GM21367 (cell line): ENCODE measurements around the gene SEPTIN1.

Experiments
- ATAC-seq: cut with Tn5 transposase; IDR thresholded peaks from one replicate; pipeline ENCODE4 v1.9.1; 2021; ENCODE audit not compliant: unreplicated experiment

SEPTIN1 gene

GRCh38 chr16:30382111-30382881 is at the start of gene SEPTIN1:
Gene SEPTIN1, minus strand, starts transcription at chr16:30382561. Its CDS starts 19 bp downstream, at chr16:30382542.
- ATAC-seq = no peak

DNA sequence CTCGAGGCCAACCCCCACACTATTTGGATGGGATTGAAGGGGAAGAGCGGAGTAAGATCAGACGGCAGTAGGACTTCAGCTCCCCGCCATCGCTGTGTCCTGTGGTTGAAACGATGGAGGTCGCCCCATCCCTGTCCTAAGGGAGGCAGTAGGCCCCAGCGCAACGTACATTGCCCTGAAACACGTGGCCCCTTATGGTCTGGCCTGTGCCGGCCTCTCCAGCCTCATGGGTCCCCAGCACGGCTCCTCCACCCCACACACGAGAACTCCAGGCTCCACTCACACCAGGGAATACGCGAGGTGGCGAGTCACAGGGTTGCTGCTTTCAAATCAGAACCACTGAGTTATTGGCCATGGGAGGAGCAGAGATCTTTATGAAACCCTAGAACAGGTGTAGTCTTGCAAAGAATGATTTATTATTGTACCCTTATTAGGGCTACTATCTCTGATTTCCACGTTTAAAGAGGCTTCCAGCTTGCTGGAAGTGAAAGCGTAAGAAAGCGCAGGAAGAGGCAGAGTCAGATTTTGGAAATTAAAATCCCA is 48.1 kb upstream of the SEPTIN1 start:
- ATAC-seq = no peak

- peak; percentile 89 for ATAC-seq
Measured at GRCh38 chr16:30429678-30430427, 47.5 kb upstream of the SEPTIN1 start, which contains the start of gene DCTPP1. Gene DCTPP1, minus strand, starts transcription at chr16:30430030. Its CDS starts 50 bp downstream, at chr16:30429980.

DNA sequence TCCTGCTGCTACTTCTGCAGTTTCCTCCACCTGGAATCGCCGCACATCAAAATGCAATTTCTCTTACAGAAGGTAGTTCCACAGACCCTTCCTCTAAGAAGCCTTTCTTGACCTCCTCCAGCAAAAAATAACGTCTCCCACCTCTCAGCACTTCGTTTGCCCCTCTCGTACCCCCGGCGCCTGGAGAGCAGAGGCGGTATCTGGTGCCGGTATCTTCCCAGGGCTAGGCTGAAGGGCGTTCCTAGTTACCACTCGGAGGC is 47.0 kb upstream of the SEPTIN1 start:
- no peak for ATAC-seq

GRCh38 chr16:30428055-30428454 is 45.7 kb upstream of the SEPTIN1 start:
- no peak for ATAC-seq

- no peak for ATAC-seq
Measured at GRCh38 chr16:30421010-30421409, 38.6 kb upstream of the SEPTIN1 start.

- ATAC-seq = no peak
Measured at GRCh38 chr16:30418350-30419181, 36.2 kb upstream of the SEPTIN1 start.

DNA sequence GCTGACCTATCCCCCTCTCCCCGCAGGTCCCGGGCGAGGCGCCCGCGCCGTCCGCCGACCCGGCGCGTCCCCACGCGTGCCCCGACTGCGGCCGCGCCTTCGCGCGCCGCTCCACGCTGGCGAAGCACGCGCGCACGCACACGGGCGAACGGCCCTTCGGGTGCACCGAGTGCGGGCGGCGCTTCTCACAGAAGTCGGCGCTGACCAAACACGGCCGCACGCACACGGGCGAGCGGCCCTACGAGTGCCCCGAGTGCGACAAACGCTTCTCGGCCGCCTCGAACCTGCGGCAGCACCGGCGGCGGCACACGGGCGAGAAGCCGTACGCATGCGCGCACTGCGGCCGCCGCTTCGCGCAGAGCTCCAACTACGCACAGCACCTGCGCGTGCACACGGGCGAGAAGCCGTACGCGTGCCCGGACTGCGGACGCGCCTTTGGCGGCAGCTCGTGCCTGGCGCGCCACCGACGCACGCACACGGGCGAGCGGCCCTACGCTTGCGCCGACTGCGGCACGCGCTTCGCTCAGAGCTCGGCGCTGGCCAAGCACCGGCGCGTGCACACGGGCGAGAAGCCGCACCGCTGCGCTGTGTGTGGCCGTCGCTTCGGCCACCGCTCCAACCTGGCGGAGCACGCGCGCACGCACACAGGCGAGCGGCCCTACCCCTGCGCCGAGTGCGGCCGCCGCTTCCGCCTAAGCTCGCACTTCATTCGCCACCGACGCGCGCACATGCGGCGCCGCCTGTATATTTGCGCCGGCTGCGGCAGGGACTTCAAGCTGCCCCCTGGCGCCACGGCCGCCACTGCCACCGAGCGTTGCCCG is 35.4 kb upstream of the SEPTIN1 start:
- peak; percentile 61 for ATAC-seq

GRCh38 chr16:30416624-30417528 is 34.5 kb upstream of the SEPTIN1 start:
- ATAC-seq = peak; percentile 13

DNA sequence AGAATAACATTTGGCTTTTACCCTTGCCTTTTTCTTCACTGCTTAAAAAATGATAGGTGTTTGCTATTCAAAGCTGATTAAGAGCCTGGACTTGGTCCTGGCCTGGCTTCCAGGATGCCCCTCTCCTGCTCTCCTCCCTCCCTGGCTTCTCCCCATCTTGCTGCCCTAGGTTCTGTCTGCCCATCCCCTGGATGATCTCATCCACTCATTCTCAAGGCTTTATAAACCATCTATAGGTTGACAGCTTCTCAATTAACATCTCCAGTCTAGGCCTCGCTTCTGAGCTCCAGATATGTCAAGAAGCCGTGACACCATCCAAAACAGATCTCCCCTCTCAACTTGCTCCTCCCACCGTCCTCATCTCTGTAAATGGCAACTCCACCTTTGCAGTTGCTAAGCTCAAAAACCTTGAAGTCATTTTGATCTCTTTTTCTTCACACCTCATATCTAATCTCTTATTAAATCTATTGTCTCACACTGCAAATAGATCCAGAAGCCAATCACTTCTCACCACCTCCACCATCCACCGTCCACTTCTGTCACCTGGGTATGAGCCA is 33.8 kb upstream of the SEPTIN1 start:
- no peak for ATAC-seq

DNA sequence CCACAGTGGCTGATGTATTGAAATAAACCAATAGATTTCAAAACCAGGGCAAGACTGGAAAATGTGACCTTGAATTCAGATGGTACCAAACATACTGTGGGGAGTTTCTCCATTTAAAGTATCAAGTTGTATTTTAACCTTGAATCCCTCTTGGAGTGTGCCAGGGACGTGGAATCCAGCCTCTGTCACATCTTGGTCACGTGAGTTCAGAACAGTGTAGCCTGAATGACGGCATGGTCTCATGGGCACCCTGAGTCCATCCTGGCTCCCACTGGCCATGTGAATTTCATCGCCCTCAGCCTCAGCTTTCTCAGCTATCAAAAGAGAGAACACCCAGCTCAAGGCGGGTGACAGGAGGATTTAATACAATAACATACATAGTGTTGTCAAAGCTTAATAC is 31.8 kb upstream of the SEPTIN1 start:
- no peak for ATAC-seq

DNA sequence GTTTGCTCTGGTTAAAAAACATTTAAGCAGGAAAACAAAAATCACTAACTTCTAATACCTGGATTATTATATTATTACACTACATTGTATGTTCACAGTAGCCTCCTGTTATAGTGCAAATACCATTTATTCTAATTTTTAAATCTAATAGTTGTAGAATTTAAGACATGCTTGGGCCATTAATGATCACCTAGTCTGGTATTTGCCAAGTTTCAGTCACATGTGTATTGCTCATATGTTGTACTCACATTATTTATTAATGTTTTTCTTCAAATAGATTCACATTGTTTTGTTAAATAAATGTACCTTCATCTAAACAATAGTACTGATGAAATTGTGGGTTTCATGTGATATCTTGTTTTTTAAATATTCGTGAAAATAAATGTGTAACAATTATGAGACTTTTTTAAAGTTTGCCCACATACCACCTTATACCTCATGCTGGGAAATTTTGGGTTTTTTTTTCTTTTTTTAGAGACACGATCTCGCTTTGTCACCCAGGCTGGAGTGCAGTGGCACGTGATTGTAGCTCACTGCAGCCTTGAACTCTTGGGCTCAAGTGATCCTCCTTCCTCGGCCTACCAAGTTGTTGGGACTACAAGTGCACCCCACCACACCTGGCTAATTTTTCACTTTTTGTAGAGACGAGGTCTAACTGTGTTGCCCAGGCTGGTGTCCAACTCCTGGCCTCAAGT is 30.9 kb upstream of the SEPTIN1 start:
- ATAC-seq = no peak

- no peak for ATAC-seq
Measured at GRCh38 chr16:30409125-30410060, 27.0 kb upstream of the SEPTIN1 start.

DNA sequence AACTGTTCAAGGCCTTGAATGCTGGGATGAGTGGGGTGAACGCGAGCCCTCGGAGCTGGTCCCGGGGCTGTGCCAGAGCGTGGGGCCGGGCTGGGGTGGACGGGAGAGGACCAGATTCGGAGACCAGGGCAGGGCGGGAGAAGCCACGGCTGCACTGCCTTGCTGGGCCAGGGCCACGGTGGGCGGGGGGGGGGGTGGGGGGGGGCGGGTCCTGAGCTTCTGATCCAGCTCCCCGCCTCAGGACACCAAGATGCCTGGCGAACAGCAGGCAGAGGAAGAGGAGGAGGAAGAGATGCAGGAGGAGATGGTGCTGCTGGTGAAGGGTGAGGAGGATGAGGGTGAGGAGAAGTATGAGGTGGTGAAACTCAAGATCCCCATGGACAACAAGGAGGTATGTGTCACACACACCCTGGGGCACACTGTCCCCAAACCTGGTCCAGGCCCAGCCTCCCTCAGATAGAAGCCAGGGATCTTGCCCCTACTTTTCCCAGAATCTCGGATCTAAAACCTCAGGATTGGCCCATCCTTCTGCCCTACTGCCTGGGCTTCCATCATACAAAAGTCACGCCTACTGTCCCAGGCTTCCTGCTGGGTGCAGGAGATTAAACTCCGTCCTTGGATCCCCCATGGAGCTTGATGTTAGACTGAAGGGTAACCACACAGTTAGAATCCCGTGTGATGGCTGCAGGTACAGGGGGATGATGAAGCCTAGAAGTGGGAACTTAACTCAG is 25.6 kb upstream of the SEPTIN1 start:
- ATAC-seq = no peak

GRCh38 chr16:30407102-30407803 is 24.9 kb upstream of the SEPTIN1 start, which contains the start of gene ZNF771:
Gene ZNF771, plus strand, starts transcription at chr16:30407606. Its CDS starts 448 bp downstream, at chr16:30408054.
- ATAC-seq = peak; percentile 52

DNA sequence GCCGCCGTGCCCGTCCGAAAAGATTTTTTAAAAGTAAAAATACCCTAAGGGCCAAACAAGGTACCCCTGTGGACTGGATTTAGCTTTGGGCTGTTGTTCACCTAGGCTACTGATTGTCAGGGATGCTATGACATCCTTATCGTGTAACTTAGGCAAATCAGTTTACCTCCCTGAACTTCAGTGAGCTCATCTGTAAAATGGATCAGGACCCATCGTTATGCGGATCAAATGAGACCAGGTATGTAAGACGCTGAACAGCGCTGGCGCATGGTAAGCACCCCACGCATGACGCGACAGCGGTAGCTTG is 24.4 kb upstream of the SEPTIN1 start:
- ATAC-seq = peak; percentile 8
